ENCODE data around the gene INCENP.

The INCENP gene

GRCh38 chr11:62124186-62125113, 639 bp downstream of the INCENP start:
- peak; percentile 53 for DNase-seq
- H3F3A ChIP-seq (ENCODE audit: insufficient read depth, low read length), result no peaks in the 10 kb centered on the region
- no peaks in the 10 kb centered on the region for H3K9me3 ChIP-seq (replicated peaks; ENCODE audit: insufficient read depth, low read length)
- H3K4me1 ChIP-seq (ENCODE audit: low read length), result peaks cover 6% of the 10 kb centered on the region; the same call in 1 of the 2 replicates
- no peaks in the 10 kb centered on the region for H3K27me3 ChIP-seq (replicated peaks; ENCODE audit: insufficient read depth, low read length)
- TF ChIP-seq, protein P1, sequence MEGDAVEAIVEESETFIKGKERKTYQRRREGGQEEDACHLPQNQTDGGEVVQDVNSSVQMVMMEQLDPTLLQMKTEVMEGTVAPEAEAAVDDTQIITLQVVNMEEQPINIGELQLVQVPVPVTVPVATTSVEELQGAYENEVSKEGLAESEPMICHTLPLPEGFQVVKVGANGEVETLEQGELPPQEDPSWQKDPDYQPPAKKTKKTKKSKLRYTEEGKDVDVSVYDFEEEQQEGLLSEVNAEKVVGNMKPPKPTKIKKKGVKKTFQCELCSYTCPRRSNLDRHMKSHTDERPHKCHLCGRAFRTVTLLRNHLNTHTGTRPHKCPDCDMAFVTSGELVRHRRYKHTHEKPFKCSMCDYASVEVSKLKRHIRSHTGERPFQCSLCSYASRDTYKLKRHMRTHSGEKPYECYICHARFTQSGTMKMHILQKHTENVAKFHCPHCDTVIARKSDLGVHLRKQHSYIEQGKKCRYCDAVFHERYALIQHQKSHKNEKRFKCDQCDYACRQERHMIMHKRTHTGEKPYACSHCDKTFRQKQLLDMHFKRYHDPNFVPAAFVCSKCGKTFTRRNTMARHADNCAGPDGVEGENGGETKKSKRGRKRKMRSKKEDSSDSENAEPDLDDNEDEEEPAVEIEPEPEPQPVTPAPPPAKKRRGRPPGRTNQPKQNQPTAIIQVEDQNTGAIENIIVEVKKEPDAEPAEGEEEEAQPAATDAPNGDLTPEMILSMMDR (IDR thresholded peaks at IDR 0.05; ENCODE audit: low read length), result no peak
- TF ChIP-seq EZH2phosphoT487 (IDR thresholded peaks at IDR 0.05; ENCODE audit: low read length), result no peak
- TF ChIP-seq EZH2 (optimal IDR thresholded peaks at IDR 0.05; ENCODE audit: low read depth, low read length), result no peak
- H3K79me2 ChIP-seq (ENCODE audit: low read length), result peaks cover 57% of the 10 kb centered on the region
- peak overlapping the region; percentile 79 for H2AFZ ChIP-seq (ENCODE audit: low read length)
- peak overlapping the region; percentile 31; the same call in 1 of the 2 replicates for H3K27ac ChIP-seq (ENCODE audit: low read length)
- peak overlapping the region; percentile 94 for H3K4me3 ChIP-seq (ENCODE audit: low read length)
- peak overlapping the region; percentile 93 for H3K4me2 ChIP-seq (ENCODE audit: low read depth, low read length)
- H4K20me1 ChIP-seq (ENCODE audit: insufficient read depth, low read length), result no peaks in the 10 kb centered on the region
- H3K9ac ChIP-seq (ENCODE audit: low read length), result peak overlapping the region; percentile 80
- H3K36me3 ChIP-seq (replicated peaks; ENCODE audit: insufficient read depth, low read length), result no peaks in the 10 kb centered on the region; the same call in 1 of the 2 replicates
- no peaks in the 10 kb centered on the region for H3K9me2 ChIP-seq (replicated peaks; ENCODE audit: insufficient read depth, low read length)

DNA sequence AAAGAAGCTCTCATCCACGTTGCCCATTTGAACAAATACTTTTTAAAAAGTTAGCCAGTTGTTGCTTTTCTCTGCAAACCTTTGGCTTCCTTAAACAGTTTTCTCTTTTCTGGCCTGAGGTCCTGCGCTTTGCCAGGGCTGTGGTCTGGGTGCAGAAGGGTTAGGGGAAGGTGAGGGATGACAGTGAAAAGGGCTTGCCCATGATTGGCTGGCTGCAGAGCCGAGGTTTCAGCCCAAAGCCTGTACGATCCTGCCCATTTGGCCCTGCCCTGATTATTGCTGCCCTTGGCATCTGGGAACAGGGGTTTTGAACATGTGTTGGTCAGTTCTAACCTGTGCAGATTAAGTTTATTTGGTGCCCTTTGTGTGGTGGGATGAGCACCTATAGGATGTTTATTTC, 1.5 kb downstream of the INCENP start:
- Histone ChIP-seq H3K27me3 (replicated peaks; ENCODE audit: insufficient read depth, low read length) (no peaks in the 10 kb centered on the region), H3K9me2 (replicated peaks; ENCODE audit: insufficient read depth, low read length) (no peaks in the 10 kb centered on the region), H3F3A (ENCODE audit: insufficient read depth, low read length) (no peaks in the 10 kb centered on the region), H3K4me2 (ENCODE audit: low read depth, low read length) (peak overlapping the region; percentile 93), H3K36me3 (replicated peaks; ENCODE audit: insufficient read depth, low read length) (peaks cover 2% of the 10 kb centered on the region; the same call in 1 of the 2 replicates), H3K27ac (ENCODE audit: low read length) (no peak overlapping the region), H3K9ac (ENCODE audit: low read length) (peak overlapping the region; percentile 80; the same call in 1 of the 2 replicates), H3K4me1 (ENCODE audit: low read length) (peaks cover 6% of the 10 kb centered on the region; the same call in 1 of the 2 replicates), H3K4me3 (ENCODE audit: low read length) (peak overlapping the region; percentile 94), H4K20me1 (ENCODE audit: insufficient read depth, low read length) (no peaks in the 10 kb centered on the region), H3K79me2 (ENCODE audit: low read length) (peaks cover 65% of the 10 kb centered on the region), H3K9me3 (replicated peaks; ENCODE audit: insufficient read depth, low read length) (no peaks in the 10 kb centered on the region), H2AFZ (ENCODE audit: low read length) (no peak overlapping the region)
- no peak for DNase-seq
- no peak for TF ChIP-seq EZH2 (optimal IDR thresholded peaks at IDR 0.05; ENCODE audit: low read depth, low read length)
- TF ChIP-seq, protein P1 (IDR thresholded peaks at IDR 0.05; ENCODE audit: low read length), result no peak
- TF ChIP-seq EZH2phosphoT487 (IDR thresholded peaks at IDR 0.05; ENCODE audit: low read length), result no peak

- no peak overlapping the region for H2AFZ ChIP-seq (ENCODE audit: low read length)
- H3K27ac ChIP-seq (ENCODE audit: low read length), result no peak overlapping the region
- H3K9me2 ChIP-seq (replicated peaks; ENCODE audit: insufficient read depth, low read length), result no peaks in the 10 kb centered on the region
- no peaks in the 10 kb centered on the region for H4K20me1 ChIP-seq (ENCODE audit: insufficient read depth, low read length)
- peaks cover 4% of the 10 kb centered on the region; the same call in 1 of the 2 replicates for H3K36me3 ChIP-seq (replicated peaks; ENCODE audit: insufficient read depth, low read length)
- H3K4me3 ChIP-seq (ENCODE audit: low read length), result peak overlapping the region; percentile 94; the same call in 1 of the 2 replicates
- H3K27me3 ChIP-seq (replicated peaks; ENCODE audit: insufficient read depth, low read length), result no peaks in the 10 kb centered on the region
- no peak for DNase-seq
- H3K9me3 ChIP-seq (replicated peaks; ENCODE audit: insufficient read depth, low read length), result no peaks in the 10 kb centered on the region
- H3K9ac ChIP-seq (ENCODE audit: low read length), result no peak overlapping the region; the same call in 1 of the 2 replicates
- peaks cover 71% of the 10 kb centered on the region for H3K79me2 ChIP-seq (ENCODE audit: low read length)
- TF ChIP-seq EZH2phosphoT487 (IDR thresholded peaks at IDR 0.05; ENCODE audit: low read length) (no peak), EZH2 (optimal IDR thresholded peaks at IDR 0.05; ENCODE audit: low read depth, low read length) (no peak)
- TF ChIP-seq, protein P1 (IDR thresholded peaks at IDR 0.05; ENCODE audit: low read length), result no peak
- H3K4me1 ChIP-seq (ENCODE audit: low read length), result peaks cover 6% of the 10 kb centered on the region; the same call in 1 of the 2 replicates
- peak overlapping the region; percentile 93 for H3K4me2 ChIP-seq (ENCODE audit: low read depth, low read length)
- H3F3A ChIP-seq (ENCODE audit: insufficient read depth, low read length), result no peaks in the 10 kb centered on the region
Measured at GRCh38 chr11:62125881-62126280, 2.1 kb downstream of the INCENP start.
